Stomach (tissue), 9 donors: Measurements from ENCODE around the gene SPRED3. TPM values are rescaled to one million over a fixed set of nuclear protein-coding genes. Genes with fewer than 3 reads are reported as not detected.

ENCODE experiments used
- DNase-seq, 2 donors: peaks; one replicate each; pipeline versions ENCODE4 v3.0.0 to v3.0.0-alpha.2; 2013 to 2019
- H3K27ac ChIP-seq, 5 donors: fragments of 200-600 bp in 4 of 5; sonication (generic) in 4 of 5; one replicate each; pipeline ENCODE4 v1.5.1; 2013 to 2019; ENCODE audit warnings: mild to moderate bottlenecking in 1 of 5, moderate library complexity in 1 of 5
- H3K27me3 ChIP-seq, 3 donors: fragments of 200-600 bp; sonication (generic); one replicate each; pipeline ENCODE4 v1.5.1; 2017 to 2019; ENCODE audit warnings: mixed run types in 1 of 3
- H3K36me3 ChIP-seq, 4 donors: fragments of 200-600 bp; sonication (generic); 1 replicate in 3 of 4; 2 replicates in 1 of 4; pipeline ENCODE4 v1.5.1; 2016 to 2019
- H3K4me1 ChIP-seq, 4 donors: fragments of 200-600 bp; sonication (generic); one replicate each; pipeline ENCODE4 v1.5.1; 2016 to 2019
- H3K4me3 ChIP-seq, 4 donors: fragments of 200-600 bp; sonication (generic) in 3 of 4; one replicate each; pipeline ENCODE4 v1.5.1; 2016 to 2019; ENCODE audit warnings: mild to moderate bottlenecking in 1 of 4
- H3K9me3 ChIP-seq, 4 donors: fragments of 200-600 bp; sonication (generic); one replicate each; pipeline ENCODE4 v1.5.1; 2016 to 2019
- CTCF ChIP-seq, 7 experiments: fragments of 450-650 bp in 4 of 7; fragments of 200-600 bp in 3 of 7; sonication (generic) in 3 of 7; IDR thresholded peaks; one replicate each; pipeline ENCODE4 v1.5.1; 2016 to 2019; ENCODE audit warnings: antibody characterized with exemption in 7 of 7, control low read depth in 2 of 7, mild to moderate bottlenecking in 1 of 7
- EP300 ChIP-seq: sonication (generic); formaldehyde crosslinking; IDR thresholded peaks from one replicate; pipeline ENCODE4 v1.6.1; 2017; ENCODE audit warnings: antibody characterized with exemption
- POLR2A ChIP-seq, 4 donors: fragments of 450-650 bp; IDR thresholded peaks; one replicate each; pipeline ENCODE4 v1.6.1; 2016; ENCODE audit warnings: antibody characterized with exemption in 4 of 4, control low read depth in 2 of 4, mild to moderate bottlenecking in 1 of 4, moderate library complexity in 1 of 4
- POLR2AphosphoS5 ChIP-seq, 3 donors: sonication (generic); formaldehyde crosslinking; IDR thresholded peaks; one replicate each; pipeline ENCODE4 v1.6.1; 2016; ENCODE audit warnings: antibody characterized with exemption in 3 of 3
- WGBS, 5 donors: extraction: QIAGEN DNeasy Blood & Tissue Kit in 3 of 5; methylation state at CpG; one replicate each; pipeline versions ENCODE4 v1.1.5 to v1.1.7; 2013 to 2018; 5-methylcytosine and 5-hydroxymethylcytosine counted together
- intact Hi-C: fragments of 100-400 bp; cut with DNase I; formaldehyde crosslinking; loops from one replicate; pipeline ENCODE4 v1.15.1; 2023; ENCODE audit warnings: low total_unique reads
- polyA plus RNA-seq, 3 donors: library from polyadenylated mRNA; stranded (reverse); fragments of 200-250 nt; gene quantifications; one replicate each; pipeline ENCODE4 v1.2.3, GENCODE V29; 2013
- total RNA-seq, 5 donors: library from RNA; depleted of rRNA; stranded (reverse); fragments of >200 nt; gene quantifications; one replicate each; pipeline versions ENCODE4 v1.1.0 to v1.2.3, GENCODE V29; 2014 to 2016
- donor health status: healthy with polysubstance abuse.
- donor health status: Bipolar disorder and iron deficiency.
- donor health status: healthy.

Gene SPRED3
- total and polyA plus RNA-seq, 8 donors: 0.12 to 3.6 (median 0.99) TPM; not detected in 4

GRCh38 chr19:38377052-38377451 is 11.4 kb upstream of the SPRED3 start:
- TF ChIP-seq EP300 (no peak), POLR2AphosphoS5 (IDR thresholded peaks at IDR 0.05) (no peak), POLR2A (IDR thresholded peaks at IDR 0.05) (no peak), CTCF (IDR thresholded peaks at IDR 0.05) (no peak)
- intact Hi-C loops: no loop called here
- H3K36me3 ChIP-seq: peaks cover 42 to 60% (median 53%) of the 10 kb centered on the region in 4 donors
- H3K27me3 ChIP-seq: peaks cover 0 to 4% (median 0%) of the 10 kb centered on the region in 3 donors
- no peak overlapping the region for H3K27ac ChIP-seq
- 97 to 98% (median 98%) methylated on average over 4 of the region's 4 CpGs for WGBS, 5 donors
- H3K9me3 ChIP-seq: no peaks in the 10 kb centered on the region
- H3K4me3 ChIP-seq: no peak overlapping the region
- peaks cover 16 to 28% (median 22%) of the 10 kb centered on the region in 4 donors for H3K4me1 ChIP-seq
- no peak for DNase-seq

GRCh38 chr19:38378866-38379265 is 9.6 kb upstream of the SPRED3 start:
- peaks cover 0 to 15% (median 0%) of the 10 kb centered on the region in 3 donors for H3K27me3 ChIP-seq
- intact Hi-C loops: no loop called here
- peaks cover 16 to 26% (median 21%) of the 10 kb centered on the region in 4 donors for H3K4me1 ChIP-seq
- H3K4me3 ChIP-seq: no peak overlapping the region
- H3K9me3 ChIP-seq: no peaks in the 10 kb centered on the region
- no peak for TF ChIP-seq EP300
- no peak for TF ChIP-seq POLR2AphosphoS5 (IDR thresholded peaks at IDR 0.05)
- TF ChIP-seq CTCF (IDR thresholded peaks at IDR 0.05): no peak
- TF ChIP-seq POLR2A (IDR thresholded peaks at IDR 0.05): no peak
- peaks cover 60 to 78% (median 71%) of the 10 kb centered on the region in 4 donors for H3K36me3 ChIP-seq
- no peak for DNase-seq
- no peak overlapping the region for H3K27ac ChIP-seq
- 87 to 98% (median 96%) methylated on average over 10 of the region's 10 CpGs for WGBS, 5 donors

GRCh38 chr19:38381138-38381537 is 7.4 kb upstream of the SPRED3 start:
- H3K9me3 ChIP-seq: no peaks in the 10 kb centered on the region
- peaks cover 5 to 38% (median 8%) of the 10 kb centered on the region in 3 donors for H3K27me3 ChIP-seq
- peaks cover 9 to 25% (median 17%) of the 10 kb centered on the region in 4 donors for H3K4me1 ChIP-seq
- no peak for DNase-seq
- no peak overlapping the region for H3K27ac ChIP-seq
- intact Hi-C loops: loop anchor here (10.0 kb wide), 1 partner anchor 234 kb away; the partner anchor contains the start of genes EIF3K and MAP4K1
- 86 to 96% (median 93%) methylated on average over 8 to 9 of the region's 9 CpGs for WGBS, 5 donors
- peaks cover 58 to 95% (median 88%) of the 10 kb centered on the region in 4 donors for H3K36me3 ChIP-seq
- TF ChIP-seq POLR2A (IDR thresholded peaks at IDR 0.05): no peak
- TF ChIP-seq CTCF (IDR thresholded peaks at IDR 0.05): no peak
- no peak for TF ChIP-seq POLR2AphosphoS5 (IDR thresholded peaks at IDR 0.05)
- no peak for TF ChIP-seq EP300
- no peak overlapping the region for H3K4me3 ChIP-seq

- Histone ChIP-seq H3K4me3 (no peak overlapping the region), H3K9me3 (no peaks in the 10 kb centered on the region), H3K27me3 (peaks cover 5 to 59% (median 15%) of the 10 kb centered on the region in 3 donors), H3K36me3 (peaks cover 49 to 80% (median 73%) of the 10 kb centered on the region in 4 donors), H3K27ac (no peak overlapping the region), H3K4me1 (peaks cover 23 to 30% (median 28%) of the 10 kb centered on the region in 4 donors)
- DNase-seq: no peak
- no peak for TF ChIP-seq POLR2AphosphoS5 (IDR thresholded peaks at IDR 0.05)
- TF ChIP-seq CTCF (IDR thresholded peaks at IDR 0.05): no peak
- TF ChIP-seq EP300: no peak
- TF ChIP-seq POLR2A (IDR thresholded peaks at IDR 0.05): no peak
- WGBS, 5 donors: 85 to 90% (median 89%) methylated on average over 10 of the region's 10 CpGs
- intact Hi-C loops: loop anchor here (10.0 kb wide), 1 partner anchor 232 kb away; the partner anchor contains the start of genes EIF3K and MAP4K1
These were observed 5.3 kb upstream of the SPRED3 start for GRCh38 chr19:38383184-38383583.
